ENCODE data around the gene KLF8.
"Not testable (repeated sequence)": the region's sequence is repeated elsewhere in the genome, so short reads cannot be mapped to it uniquely, and the experiment has no call there.

KLF8 gene

DNA sequence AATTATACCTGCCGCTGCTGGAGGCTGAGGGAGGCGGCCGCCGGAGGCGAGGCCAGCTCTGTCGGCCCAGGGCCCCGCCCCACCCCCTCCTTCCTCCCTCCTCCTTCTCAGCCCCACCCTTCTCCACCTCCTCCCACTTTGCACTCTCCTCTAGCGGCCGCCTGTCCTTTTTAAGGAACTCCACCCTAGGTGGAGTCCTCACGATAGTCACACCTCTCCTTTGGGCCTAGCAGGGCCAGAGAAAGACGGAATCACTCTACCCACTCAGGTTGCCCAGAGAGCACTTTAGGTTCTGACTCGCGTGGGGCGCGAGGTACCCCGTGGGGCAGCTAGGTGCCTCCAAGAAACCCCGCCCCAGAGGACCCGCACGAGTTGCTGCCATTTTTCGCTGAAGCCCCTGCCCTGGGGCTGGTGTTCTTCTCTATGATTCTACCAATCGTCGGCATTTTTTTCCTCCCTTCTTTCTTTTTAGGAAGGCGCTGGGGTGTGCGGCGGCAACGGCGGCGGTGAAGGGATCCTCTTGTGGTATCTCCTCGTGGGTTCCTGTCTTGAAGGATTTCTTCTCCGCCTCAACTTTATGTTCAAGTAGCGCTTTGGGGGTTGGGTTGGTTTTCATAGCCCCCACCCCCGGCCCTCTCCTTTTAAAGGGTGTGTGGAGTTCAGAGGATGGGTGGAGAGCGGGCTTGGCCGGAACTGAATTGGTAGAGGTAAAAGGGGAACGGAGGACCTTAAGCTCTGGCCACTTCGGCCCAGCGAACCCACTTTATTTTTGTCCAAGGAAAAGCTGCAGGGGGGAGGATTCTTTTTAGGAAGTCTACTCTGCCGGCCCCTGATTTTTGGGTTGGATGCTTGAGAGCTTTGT lies at the start of gene KLF8:
Gene KLF8 (plus strand): TSS at position 136 of the 862 bp plus-strand sequence. CDS start 979 bp downstream, outside the sequence.
- ChIA-PET CTCF (interaction anchor here (0.6 kb wide), 1 partner anchor 1071 kb away, joined by 4 read pairs; no protein-coding TSS in a partner anchor), POLR2A (ENCODE audit: low non-redundant PET) (no interaction called here)
- peak; percentile 31 for DNase-seq (ENCODE audit: low spot score)
- TF ChIP-seq, protein P1, sequence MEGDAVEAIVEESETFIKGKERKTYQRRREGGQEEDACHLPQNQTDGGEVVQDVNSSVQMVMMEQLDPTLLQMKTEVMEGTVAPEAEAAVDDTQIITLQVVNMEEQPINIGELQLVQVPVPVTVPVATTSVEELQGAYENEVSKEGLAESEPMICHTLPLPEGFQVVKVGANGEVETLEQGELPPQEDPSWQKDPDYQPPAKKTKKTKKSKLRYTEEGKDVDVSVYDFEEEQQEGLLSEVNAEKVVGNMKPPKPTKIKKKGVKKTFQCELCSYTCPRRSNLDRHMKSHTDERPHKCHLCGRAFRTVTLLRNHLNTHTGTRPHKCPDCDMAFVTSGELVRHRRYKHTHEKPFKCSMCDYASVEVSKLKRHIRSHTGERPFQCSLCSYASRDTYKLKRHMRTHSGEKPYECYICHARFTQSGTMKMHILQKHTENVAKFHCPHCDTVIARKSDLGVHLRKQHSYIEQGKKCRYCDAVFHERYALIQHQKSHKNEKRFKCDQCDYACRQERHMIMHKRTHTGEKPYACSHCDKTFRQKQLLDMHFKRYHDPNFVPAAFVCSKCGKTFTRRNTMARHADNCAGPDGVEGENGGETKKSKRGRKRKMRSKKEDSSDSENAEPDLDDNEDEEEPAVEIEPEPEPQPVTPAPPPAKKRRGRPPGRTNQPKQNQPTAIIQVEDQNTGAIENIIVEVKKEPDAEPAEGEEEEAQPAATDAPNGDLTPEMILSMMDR (conservative IDR thresholded peaks at IDR 0.05; ENCODE audit: low read depth), result no peak
- no peak within 1 kb of the TSS for H3K27ac ChIP-seq

DNA sequence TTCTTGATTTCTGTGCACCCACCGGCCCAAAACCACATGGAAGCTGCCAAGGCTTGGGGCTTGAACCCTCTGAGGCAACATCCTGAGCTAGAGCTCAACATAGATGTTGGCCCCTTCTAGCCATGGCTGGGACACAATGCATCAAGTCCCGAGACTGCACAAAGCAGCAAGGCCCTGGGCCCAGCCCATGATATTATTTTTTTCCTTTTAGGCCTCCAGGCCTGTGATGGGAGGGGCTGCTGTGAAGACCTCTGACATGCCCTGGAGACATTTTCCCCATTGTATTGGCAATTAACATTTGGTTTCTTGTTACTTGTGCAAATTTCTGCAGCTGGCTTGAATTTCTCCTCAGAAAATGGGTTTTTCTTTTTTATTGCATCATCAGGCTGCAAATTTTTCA lies 25.2 kb upstream of the KLF8 start:
- DNase-seq (ENCODE audit: low spot score); POLR2A ChIA-PET (ENCODE audit: low non-redundant PET); CTCF ChIA-PET; H3K27ac ChIP-seq: not testable (repeated sequence)

DNA sequence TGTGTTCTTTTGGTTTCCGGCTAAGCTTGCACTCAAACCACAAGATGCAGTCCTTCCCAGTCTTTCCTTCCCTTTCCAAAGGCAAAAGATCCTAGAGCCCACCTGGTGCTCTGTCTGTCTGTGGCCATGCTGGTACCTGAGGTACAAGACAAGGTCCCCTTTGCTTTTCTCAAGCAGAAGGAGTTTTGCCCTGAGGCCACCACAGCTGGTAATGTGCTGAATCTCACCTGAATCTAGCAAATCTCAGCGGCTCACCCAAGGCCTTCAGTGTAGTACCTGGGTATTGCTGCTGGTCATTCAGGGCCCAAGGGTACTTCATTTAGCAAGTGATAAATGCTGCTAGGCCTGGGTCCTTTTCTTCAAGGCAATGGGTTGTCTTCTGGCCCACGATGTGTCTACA lies 20.5 kb upstream of the KLF8 start:
- no peak overlapping the region for H3K27ac ChIP-seq
- CTCF ChIA-PET, result no interaction called here
- TF ChIP-seq, protein P1 (conservative IDR thresholded peaks at IDR 0.05; ENCODE audit: low read depth), result no peak
- POLR2A ChIA-PET (ENCODE audit: low non-redundant PET), result no interaction called here
- DNase-seq (ENCODE audit: low spot score), result no peak

DNA sequence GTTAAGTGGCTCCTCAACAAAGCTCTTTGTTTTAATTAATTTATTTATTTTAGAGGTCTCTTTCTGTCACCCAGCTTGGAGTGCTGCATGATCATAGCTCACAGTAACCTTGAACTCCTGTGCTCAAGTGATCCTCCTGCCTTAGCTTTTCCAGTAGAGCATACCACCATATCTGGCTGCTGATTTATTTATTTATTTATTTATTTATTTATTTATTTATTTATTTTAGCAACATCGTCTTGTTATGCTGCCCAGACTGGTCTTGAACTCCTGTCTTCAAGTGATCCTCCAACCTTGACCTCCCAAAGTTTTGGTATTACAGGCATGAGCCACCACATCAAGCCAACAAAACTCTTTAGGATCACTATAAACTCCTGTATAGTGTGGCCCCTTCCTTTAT lies 15.8 kb upstream of the KLF8 start:
- no peak for DNase-seq (ENCODE audit: low spot score)
- CTCF ChIA-PET, result no interaction called here
- no peak overlapping the region for H3K27ac ChIP-seq
- TF ChIP-seq, protein P1 (conservative IDR thresholded peaks at IDR 0.05; ENCODE audit: low read depth), result no peak
- POLR2A ChIA-PET (ENCODE audit: low non-redundant PET), result no interaction called here

DNA sequence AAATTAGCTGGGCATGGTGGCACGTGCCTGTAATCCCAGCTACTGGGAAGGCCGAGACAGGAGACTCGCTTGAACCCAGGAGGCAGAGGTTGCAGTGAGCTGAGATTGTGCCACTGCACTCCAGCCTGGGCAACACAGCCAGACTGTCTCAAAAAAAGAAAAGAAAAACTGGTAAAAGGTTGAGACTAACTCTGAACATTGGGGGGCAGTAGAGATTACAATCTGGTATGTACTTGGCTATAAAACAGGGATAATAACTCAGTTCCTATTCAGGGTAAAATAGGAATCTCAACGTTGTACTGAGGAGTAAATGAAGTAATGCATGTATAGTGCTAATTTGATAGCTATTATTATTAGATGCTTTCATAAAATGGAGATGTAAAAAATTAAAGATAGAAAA lies 12.5 kb upstream of the KLF8 start:
- POLR2A ChIA-PET (ENCODE audit: low non-redundant PET), result no interaction called here
- CTCF ChIA-PET, result no interaction called here
- DNase-seq (ENCODE audit: low spot score), result no peak
- TF ChIP-seq, protein P1 (conservative IDR thresholded peaks at IDR 0.05; ENCODE audit: low read depth), result no peak
- no peak overlapping the region for H3K27ac ChIP-seq

DNA sequence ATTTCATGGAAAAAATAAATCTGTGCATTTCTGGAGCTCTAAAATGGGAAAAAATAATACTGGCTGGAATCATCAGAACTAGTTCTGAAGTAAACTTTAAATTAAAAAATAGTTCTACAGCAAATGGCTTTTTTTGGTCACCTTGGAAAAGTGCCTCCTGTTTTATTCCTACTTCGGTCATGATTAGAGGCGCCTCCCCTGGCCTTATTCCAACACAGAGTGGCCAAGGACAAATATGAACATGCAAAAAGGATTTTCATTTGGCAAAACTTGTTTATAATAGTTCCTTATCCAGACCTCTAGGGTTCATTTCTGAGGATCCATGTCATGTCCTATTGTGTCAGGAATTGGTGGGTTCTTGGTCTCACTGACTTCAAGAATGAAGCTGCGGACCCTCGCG lies 11.1 kb upstream of the KLF8 start:
- DNase-seq (ENCODE audit: low spot score), result no peak
- H3K27ac ChIP-seq, result no peak overlapping the region
- CTCF ChIA-PET, result no interaction called here
- TF ChIP-seq, protein P1 (conservative IDR thresholded peaks at IDR 0.05; ENCODE audit: low read depth), result no peak
- POLR2A ChIA-PET (ENCODE audit: low non-redundant PET), result no interaction called here

DNA sequence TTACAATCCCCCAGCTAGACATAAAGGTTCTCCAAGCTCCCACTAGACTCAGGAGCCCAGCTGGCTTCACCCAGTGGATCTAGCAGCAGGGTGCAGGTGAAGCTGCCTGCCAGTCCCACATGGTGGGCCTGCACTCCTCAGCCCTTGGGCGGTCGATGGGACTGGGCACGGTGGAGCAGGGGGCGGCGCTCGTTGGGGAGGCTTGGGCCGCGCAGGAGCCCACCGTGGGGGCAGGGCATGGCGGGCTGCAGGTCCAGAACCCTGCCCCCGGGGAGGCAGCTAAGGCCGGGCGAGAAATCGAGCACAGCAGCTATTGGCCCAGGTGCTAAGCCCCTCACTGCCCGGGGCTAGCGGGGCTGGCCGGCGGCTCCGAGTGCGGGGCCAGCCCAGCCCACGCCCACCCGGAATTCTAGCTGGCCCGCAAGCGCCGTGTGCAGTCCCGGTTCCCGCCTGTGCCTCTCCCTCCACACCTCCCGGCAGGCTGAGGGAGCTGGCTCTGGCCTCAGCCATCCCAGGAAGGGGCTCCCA lies 9.6 kb upstream of the KLF8 start:
- POLR2A ChIA-PET (ENCODE audit: low non-redundant PET), result no interaction called here
- CTCF ChIA-PET, result interaction anchor here (0.6 kb wide), 1 partner anchor 272 kb away, joined by 3 read pairs; no protein-coding TSS in a partner anchor
- TF ChIP-seq, protein P1 (conservative IDR thresholded peaks at IDR 0.05; ENCODE audit: low read depth), result no peak
- DNase-seq (ENCODE audit: low spot score), result no peak
- no peak overlapping the region for H3K27ac ChIP-seq

All from RWPE1 (cell line).